ENCODE results near the gene TPK1.

GRCh38 chr7:144786079-144786478, 49.8 kb downstream of the TPK1 start:
- TF ChIP-seq ZNF175 (tag by site-specific recombination; IDR thresholded peaks at IDR 0.05) (no peak), CTCF (tag by site-specific recombination; IDR thresholded peaks at IDR 0.05) (no peak), SETDB1 (IDR thresholded peaks at IDR 0.05; ENCODE audit: insufficient read length, low read length) (no peak), ZNF792 (tag by site-specific recombination; IDR thresholded peaks at IDR 0.05) (no peak)

All from HEK293 (cell line).